VCaP (cell line): ENCODE results near the gene ZNF646.

Source experiments
- H3K27ac ChIP-seq: fragments of 450-650 bp; 2 replicates; pipeline ENCODE4 v1.5.1; 2017
- TF ChIP-seq, protein P1 (sequence below): fragments of 450-650 bp; conservative IDR thresholded peaks from 2 replicates; pipeline ENCODE4 v1.5.1; 2017; ENCODE audit warnings: mild to moderate bottlenecking, moderate library complexity

Gene ZNF646

GRCh38 chr16:31055613-31056012 lies 18.6 kb upstream of the ZNF646 start:
- TF ChIP-seq, protein P1, sequence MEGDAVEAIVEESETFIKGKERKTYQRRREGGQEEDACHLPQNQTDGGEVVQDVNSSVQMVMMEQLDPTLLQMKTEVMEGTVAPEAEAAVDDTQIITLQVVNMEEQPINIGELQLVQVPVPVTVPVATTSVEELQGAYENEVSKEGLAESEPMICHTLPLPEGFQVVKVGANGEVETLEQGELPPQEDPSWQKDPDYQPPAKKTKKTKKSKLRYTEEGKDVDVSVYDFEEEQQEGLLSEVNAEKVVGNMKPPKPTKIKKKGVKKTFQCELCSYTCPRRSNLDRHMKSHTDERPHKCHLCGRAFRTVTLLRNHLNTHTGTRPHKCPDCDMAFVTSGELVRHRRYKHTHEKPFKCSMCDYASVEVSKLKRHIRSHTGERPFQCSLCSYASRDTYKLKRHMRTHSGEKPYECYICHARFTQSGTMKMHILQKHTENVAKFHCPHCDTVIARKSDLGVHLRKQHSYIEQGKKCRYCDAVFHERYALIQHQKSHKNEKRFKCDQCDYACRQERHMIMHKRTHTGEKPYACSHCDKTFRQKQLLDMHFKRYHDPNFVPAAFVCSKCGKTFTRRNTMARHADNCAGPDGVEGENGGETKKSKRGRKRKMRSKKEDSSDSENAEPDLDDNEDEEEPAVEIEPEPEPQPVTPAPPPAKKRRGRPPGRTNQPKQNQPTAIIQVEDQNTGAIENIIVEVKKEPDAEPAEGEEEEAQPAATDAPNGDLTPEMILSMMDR = no peak
- no peak overlapping the region for H3K27ac ChIP-seq

DNA sequence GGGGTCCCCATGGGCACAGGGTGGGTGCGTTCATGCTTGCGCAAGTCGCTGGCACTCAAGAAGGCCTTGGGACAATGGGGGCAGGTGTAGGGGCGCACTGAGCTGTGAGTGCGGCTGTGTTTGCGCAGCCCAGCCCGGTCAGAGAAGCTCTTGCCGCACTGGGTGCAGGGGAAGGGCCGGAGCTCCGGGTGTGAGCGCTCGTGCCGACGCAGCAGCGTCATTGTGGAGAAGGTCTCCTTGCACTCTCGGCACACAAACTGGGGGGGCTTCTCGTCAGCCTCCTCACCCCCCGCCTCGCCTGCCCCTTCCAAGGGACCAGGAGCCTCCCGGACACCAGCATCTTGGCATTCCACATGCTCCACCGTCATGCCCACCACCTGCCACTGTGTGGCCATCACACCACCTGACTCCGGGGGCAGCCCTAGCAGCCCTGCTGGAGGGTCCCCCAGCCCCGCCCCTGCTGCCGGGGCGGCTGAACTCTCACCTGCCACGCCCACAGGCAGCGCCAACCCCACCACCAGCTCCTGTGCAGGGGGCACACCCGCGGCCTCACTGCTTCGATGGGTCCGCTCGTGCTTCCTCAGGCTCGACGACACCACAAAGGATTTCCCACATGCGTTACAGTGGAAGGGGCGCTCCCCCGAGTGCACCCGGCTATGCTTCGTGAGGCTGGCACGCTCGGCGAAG lies 13.0 kb upstream of the ZNF646 start:
- H3K27ac ChIP-seq = no peak overlapping the region
- TF ChIP-seq, protein P1 = no peak

- TF ChIP-seq, protein P1 = no peak
- H3K27ac ChIP-seq = no peak overlapping the region
Measured at GRCh38 chr16:31061813-31062440, 12.3 kb upstream of the ZNF646 start.

GRCh38 chr16:31063495-31063842 lies 10.8 kb upstream of the ZNF646 start:
- H3K27ac ChIP-seq = no peak overlapping the region
- TF ChIP-seq, protein P1 = no peak

GRCh38 chr16:31063843-31064611 lies 10.2 kb upstream of the ZNF646 start:
- TF ChIP-seq, protein P1 = no peak
- no peak overlapping the region for H3K27ac ChIP-seq

- H3K27ac ChIP-seq = no peak overlapping the region
- TF ChIP-seq, protein P1 = no peak
Measured at GRCh38 chr16:31064882-31065461, 9.2 kb upstream of the ZNF646 start.

- TF ChIP-seq, protein P1 = no peak
- H3K27ac ChIP-seq = no peak overlapping the region
Measured at GRCh38 chr16:31067342-31067741, 6.9 kb upstream of the ZNF646 start.
